Stromal cell of bone marrow (primary cell): ENCODE data around the gene DNASE1.

ENCODE experiments used
- DNase-seq: peaks from one replicate; pipeline ENCODE4 v3.0.0-alpha.2; 2012; ENCODE audit warnings: low read depth

The DNASE1 gene

GRCh38 chr16:3665508-3665907, 11.0 kb downstream of the DNASE1 start:
- DNase-seq = no peak

- DNase-seq = no peak
These were observed 14.1 kb downstream of the DNASE1 start for GRCh38 chr16:3668626-3669025.

- DNase-seq = no peak
These were observed 14.6 kb downstream of the DNASE1 start for GRCh38 chr16:3669082-3669481.

- DNase-seq = no peak
These were observed 16.2 kb downstream of the DNASE1 start for GRCh38 chr16:3670711-3671110.

- DNase-seq = no peak
These were observed 16.9 kb downstream of the DNASE1 start for GRCh38 chr16:3671424-3671823.

- DNase-seq = no peak
These were observed 18.1 kb downstream of the DNASE1 start for GRCh38 chr16:3672571-3673041.

GRCh38 chr16:3673201-3673600, 18.7 kb downstream of the DNASE1 start:
- no peak for DNase-seq

GRCh38 chr16:3673676-3674377, 19.3 kb downstream of the DNASE1 start:
- DNase-seq = no peak

- no peak for DNase-seq
These were observed 20.2 kb downstream of the DNASE1 start for GRCh38 chr16:3674513-3675295.

GRCh38 chr16:3675601-3676130, 21.2 kb downstream of the DNASE1 start:
- no peak for DNase-seq

GRCh38 chr16:3677994-3678393, 23.5 kb downstream of the DNASE1 start:
- no peak for DNase-seq

GRCh38 chr16:3681206-3681605, 26.7 kb downstream of the DNASE1 start:
- DNase-seq = no peak

GRCh38 chr16:3687021-3687420, 32.5 kb downstream of the DNASE1 start:
- DNase-seq = no peak

- DNase-seq = no peak
These were observed 33.3 kb downstream of the DNASE1 start for GRCh38 chr16:3687792-3688191.

GRCh38 chr16:3689731-3690130, 35.2 kb downstream of the DNASE1 start:
- no peak for DNase-seq

GRCh38 chr16:3690470-3690928, 36.0 kb downstream of the DNASE1 start:
- DNase-seq = peak; percentile 92

GRCh38 chr16:3690980-3691720, 36.7 kb downstream of the DNASE1 start:
- no peak for DNase-seq

- no peak for DNase-seq
These were observed 37.3 kb downstream of the DNASE1 start for GRCh38 chr16:3691761-3692160.

- DNase-seq = no peak
These were observed 39.6 kb downstream of the DNASE1 start for GRCh38 chr16:3694051-3694450.

GRCh38 chr16:3695610-3696369, 41.3 kb downstream of the DNASE1 start:
- no peak for DNase-seq

GRCh38 chr16:3696425-3697218, 42.1 kb downstream of the DNASE1 start:
- DNase-seq = peak; percentile 43
